OCI-LY7 (cell line): Measurements from ENCODE around the gene KIAA1217. TPM values are rescaled to one million over a fixed set of nuclear protein-coding genes. Genes with fewer than 3 reads are reported as not detected.

Experiments
- BruUV-seq: library from RNA; stranded (reverse); fragments of 400-500 nt; replicated peaks from 2 replicates; lab custom pipeline; 2021; lab: Mats Ljungman, UMichigan
- CTCF ChIA-PET: fragments of 300-600 bp; sonication (Branson Sonifier 250); formaldehyde crosslinking; loops from one replicate; lab custom pipeline; 2022; ENCODE audit warnings: antibody characterized with exemption; ENCODE audit not compliant: unreplicated experiment; lab: Charles Lee
- POLR2A ChIA-PET: fragments of 300-600 bp; sonication (Branson Sonifier 250); formaldehyde crosslinking; loops from one replicate; lab custom pipeline; 2022; ENCODE audit warnings: antibody characterized with exemption; lab: Charles Lee
- DNase-seq: peaks from one replicate; pipeline ENCODE4 v3.0.0-alpha.2; 2015; ENCODE audit warnings: low spot score
- H2AFZ ChIP-seq: fragments of 200-600 bp; sonication (generic), shearing (Covaris generic); 2 replicates; pipeline ENCODE4 v1.6.1; 2014; ENCODE audit warnings: mild to moderate bottlenecking, antibody characterized with exemption, low read length, moderate library complexity
- H3K27ac ChIP-seq: fragments of 200-600 bp; sonication (generic); 2 replicates; pipeline ENCODE4 v1.5.1; 2014; ENCODE audit warnings: mixed run types, low read depth, mild to moderate bottlenecking, moderate library complexity, low read length, inconsistent platforms; ENCODE audit not compliant: poor library complexity, severe bottlenecking
- H3K36me3 ChIP-seq: fragments of 200-600 bp; sonication (generic); 2 replicates; pipeline ENCODE4 v1.6.1; 2014; ENCODE audit warnings: mild to moderate bottlenecking, antibody characterized with exemption, low read length, moderate library complexity, mixed read lengths; ENCODE audit not compliant: insufficient read depth
- H3K4me1 ChIP-seq: fragments of 200-600 bp; sonication (generic); 2 replicates; pipeline ENCODE4 v1.5.1; 2014; ENCODE audit warnings: mild to moderate bottlenecking, low read length; ENCODE audit not compliant: insufficient read depth, poor library complexity, severe bottlenecking
- H3K4me2 ChIP-seq: fragments of 200-600 bp; sonication (generic); 2 replicates; pipeline ENCODE4 v1.6.1; 2014; ENCODE audit warnings: mild to moderate bottlenecking, low read length
- H3K4me3 ChIP-seq: fragments of 200-600 bp; sonication (generic); 2 replicates; pipeline ENCODE4 v1.5.1; 2014; ENCODE audit warnings: mild to moderate bottlenecking, low read depth, low read length; ENCODE audit not compliant: poor library complexity, severe bottlenecking
- H3K79me2 ChIP-seq: fragments of 200-600 bp; sonication (generic); 2 replicates; pipeline ENCODE4 v1.6.1; 2016; ENCODE audit warnings: low read depth, mild to moderate bottlenecking, low read length, moderate library complexity, mixed read lengths; ENCODE audit not compliant: insufficient read depth
- H3K9me2 ChIP-seq: fragments of 200-600 bp; sonication (generic); 2 replicates; pipeline ENCODE4 v1.6.1; 2016; ENCODE audit warnings: mild to moderate bottlenecking, low read length, mixed read lengths; ENCODE audit not compliant: insufficient read depth
- H3K9me3 ChIP-seq: fragments of 200-600 bp; sonication (generic); 2 replicates; pipeline ENCODE4 v1.6.1; 2014; ENCODE audit warnings: mild to moderate bottlenecking, mixed run types, low read length, mixed read lengths
- H4K20me1 ChIP-seq: fragments of 200-600 bp; sonication (generic); 2 replicates; pipeline ENCODE4 v1.6.1; 2014; ENCODE audit warnings: mild to moderate bottlenecking, antibody characterized with exemption, low read length, moderate library complexity, mixed read lengths; ENCODE audit not compliant: insufficient read depth
- EZH2phosphoT487 ChIP-seq: fragments of 200-600 bp; sonication (generic); IDR thresholded peaks from 2 replicates; pipeline ENCODE4 v1.6.1; 2018; ENCODE audit warnings: low read depth, borderline replicate concordance, mild to moderate bottlenecking, mixed run types, antibody characterized with exemption, low read length, moderate library complexity, mixed read lengths
- intact Hi-C: fragments of 100-400 bp; cut with micrococcal nuclease; formaldehyde crosslinking; loops from one replicate; pipeline ENCODE4 v1.10.0; 2022; ENCODE audit not compliant: unreplicated experiment
- total RNA-seq, 2 experiments: library from RNA; depleted of rRNA in 1 of 2; stranded (reverse); fragments of >200 nt in 1 of 2; shearing (Covaris generic) in 1 of 2; gene quantifications; 2 replicates each; pipeline ENCODE4 v1.2.3, GENCODE V29; 2014 to 2022
- TF ChIP-seq, protein P1 (sequence below): fragments of 200-600 bp; sonication (generic); conservative IDR thresholded peaks from 2 replicates; pipeline ENCODE4 v1.5.1; 2014; ENCODE audit warnings: mild to moderate bottlenecking, antibody characterized with exemption, low read length, moderate library complexity, mixed read lengths

The KIAA1217 gene
- total RNA-seq, 2 experiments from 2014 or later, result not detected

DNA sequence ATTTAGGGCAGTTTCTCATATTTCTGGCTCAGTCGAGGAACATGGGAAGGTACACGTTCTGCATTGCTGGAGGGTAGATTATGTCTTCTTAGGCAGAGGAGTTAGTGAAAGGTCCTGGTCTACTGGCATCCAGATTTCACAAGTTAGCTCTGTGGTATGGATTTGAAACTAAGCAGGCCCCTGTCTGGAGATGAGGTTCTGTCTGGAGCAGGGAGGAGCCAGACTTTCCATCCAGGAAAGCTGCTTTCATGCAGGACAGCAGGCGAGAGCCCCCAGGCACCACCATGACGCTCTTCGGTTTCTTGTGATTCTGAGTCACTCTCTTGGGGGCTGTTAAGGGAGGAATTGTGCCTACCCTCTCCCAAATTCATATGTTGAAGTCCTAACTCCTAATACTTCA, 184.3 kb downstream of the KIAA1217 start:
- H4K20me1 ChIP-seq, result no peaks in the 10 kb centered on the region
- no peaks in the 10 kb centered on the region for H3K4me1 ChIP-seq
- H3K4me3 ChIP-seq, result no peak overlapping the region
- no peaks in the 10 kb centered on the region for H3K9me2 ChIP-seq
- intact Hi-C loops, result no loop called here
- no peaks in the 10 kb centered on the region for H3K36me3 ChIP-seq
- no peak overlapping the region for H2AFZ ChIP-seq
- CTCF ChIA-PET, result no interaction called here
- H3K4me2 ChIP-seq, result no peak overlapping the region
- DNase-seq, result no peak
- TF ChIP-seq EZH2phosphoT487, result no peak
- TF ChIP-seq, protein P1, sequence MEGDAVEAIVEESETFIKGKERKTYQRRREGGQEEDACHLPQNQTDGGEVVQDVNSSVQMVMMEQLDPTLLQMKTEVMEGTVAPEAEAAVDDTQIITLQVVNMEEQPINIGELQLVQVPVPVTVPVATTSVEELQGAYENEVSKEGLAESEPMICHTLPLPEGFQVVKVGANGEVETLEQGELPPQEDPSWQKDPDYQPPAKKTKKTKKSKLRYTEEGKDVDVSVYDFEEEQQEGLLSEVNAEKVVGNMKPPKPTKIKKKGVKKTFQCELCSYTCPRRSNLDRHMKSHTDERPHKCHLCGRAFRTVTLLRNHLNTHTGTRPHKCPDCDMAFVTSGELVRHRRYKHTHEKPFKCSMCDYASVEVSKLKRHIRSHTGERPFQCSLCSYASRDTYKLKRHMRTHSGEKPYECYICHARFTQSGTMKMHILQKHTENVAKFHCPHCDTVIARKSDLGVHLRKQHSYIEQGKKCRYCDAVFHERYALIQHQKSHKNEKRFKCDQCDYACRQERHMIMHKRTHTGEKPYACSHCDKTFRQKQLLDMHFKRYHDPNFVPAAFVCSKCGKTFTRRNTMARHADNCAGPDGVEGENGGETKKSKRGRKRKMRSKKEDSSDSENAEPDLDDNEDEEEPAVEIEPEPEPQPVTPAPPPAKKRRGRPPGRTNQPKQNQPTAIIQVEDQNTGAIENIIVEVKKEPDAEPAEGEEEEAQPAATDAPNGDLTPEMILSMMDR, result no peak
- H3K27ac ChIP-seq, result no peak overlapping the region
- H3K79me2 ChIP-seq, result no peaks in the 10 kb centered on the region
- BruUV-seq, result no TSS peak
- POLR2A ChIA-PET, result no interaction called here
- H3K9me3 ChIP-seq, result no peaks in the 10 kb centered on the region

- ChIA-PET CTCF (no interaction called here), POLR2A (no interaction called here)
- TF ChIP-seq, protein P1, result no peak
- TF ChIP-seq EZH2phosphoT487, result no peak
- H3K4me3 ChIP-seq, result no peak overlapping the region
- no peaks in the 10 kb centered on the region for H3K36me3 ChIP-seq
- no peak overlapping the region for H3K4me2 ChIP-seq
- DNase-seq, result no peak
- no peaks in the 10 kb centered on the region for H3K79me2 ChIP-seq
- intact Hi-C loops, result no loop called here
- H3K9me3 ChIP-seq, result no peaks in the 10 kb centered on the region
- H2AFZ ChIP-seq, result no peak overlapping the region
- no TSS peak for BruUV-seq
- no peaks in the 10 kb centered on the region for H3K9me2 ChIP-seq
- H3K27ac ChIP-seq, result no peak overlapping the region
- no peaks in the 10 kb centered on the region for H4K20me1 ChIP-seq
- H3K4me1 ChIP-seq, result no peaks in the 10 kb centered on the region
These were observed 185.7 kb downstream of the KIAA1217 start for GRCh38 chr10:24394461-24395190.

DNA sequence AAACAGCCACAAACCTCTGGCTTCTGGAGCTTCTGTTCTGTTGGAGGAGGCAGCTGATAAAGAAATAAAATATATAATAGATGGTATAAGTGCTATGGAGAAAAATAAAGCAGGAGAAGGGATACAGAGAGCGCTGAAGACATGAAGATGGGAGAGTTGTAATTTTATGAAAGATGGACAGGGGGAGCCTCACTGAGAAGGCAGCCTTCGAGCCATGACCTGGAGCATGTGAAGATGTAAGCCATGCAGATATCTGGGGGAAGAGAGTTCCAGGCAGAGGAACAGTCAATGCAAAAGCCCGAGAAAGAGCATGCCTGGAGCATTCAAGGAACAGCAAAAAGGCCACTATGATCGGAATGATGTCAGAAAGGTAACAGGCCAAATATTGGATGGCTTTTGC, 187.5 kb downstream of the KIAA1217 start:
- Histone ChIP-seq H3K9me2 (no peaks in the 10 kb centered on the region), H3K4me2 (no peak overlapping the region), H3K36me3 (no peaks in the 10 kb centered on the region), H2AFZ (no peak overlapping the region), H4K20me1 (no peaks in the 10 kb centered on the region), H3K4me1 (no peaks in the 10 kb centered on the region), H3K27ac (no peak overlapping the region), H3K9me3 (no peaks in the 10 kb centered on the region), H3K4me3 (no peak overlapping the region), H3K79me2 (no peaks in the 10 kb centered on the region)
- BruUV-seq, result no TSS peak
- intact Hi-C loops, result no loop called here
- POLR2A ChIA-PET, result no interaction called here
- CTCF ChIA-PET, result no interaction called here
- no peak for DNase-seq
- TF ChIP-seq, protein P1, result no peak
- no peak for TF ChIP-seq EZH2phosphoT487
